ENCODE measurements around the gene ABHD6. TPM values are rescaled to one million over a fixed set of nuclear protein-coding genes. Genes with fewer than 3 reads are reported as not detected.

ABHD6 gene
- polyA plus RNA-seq, 1 donor from 2014 or later: 38.9 TPM

DNA sequence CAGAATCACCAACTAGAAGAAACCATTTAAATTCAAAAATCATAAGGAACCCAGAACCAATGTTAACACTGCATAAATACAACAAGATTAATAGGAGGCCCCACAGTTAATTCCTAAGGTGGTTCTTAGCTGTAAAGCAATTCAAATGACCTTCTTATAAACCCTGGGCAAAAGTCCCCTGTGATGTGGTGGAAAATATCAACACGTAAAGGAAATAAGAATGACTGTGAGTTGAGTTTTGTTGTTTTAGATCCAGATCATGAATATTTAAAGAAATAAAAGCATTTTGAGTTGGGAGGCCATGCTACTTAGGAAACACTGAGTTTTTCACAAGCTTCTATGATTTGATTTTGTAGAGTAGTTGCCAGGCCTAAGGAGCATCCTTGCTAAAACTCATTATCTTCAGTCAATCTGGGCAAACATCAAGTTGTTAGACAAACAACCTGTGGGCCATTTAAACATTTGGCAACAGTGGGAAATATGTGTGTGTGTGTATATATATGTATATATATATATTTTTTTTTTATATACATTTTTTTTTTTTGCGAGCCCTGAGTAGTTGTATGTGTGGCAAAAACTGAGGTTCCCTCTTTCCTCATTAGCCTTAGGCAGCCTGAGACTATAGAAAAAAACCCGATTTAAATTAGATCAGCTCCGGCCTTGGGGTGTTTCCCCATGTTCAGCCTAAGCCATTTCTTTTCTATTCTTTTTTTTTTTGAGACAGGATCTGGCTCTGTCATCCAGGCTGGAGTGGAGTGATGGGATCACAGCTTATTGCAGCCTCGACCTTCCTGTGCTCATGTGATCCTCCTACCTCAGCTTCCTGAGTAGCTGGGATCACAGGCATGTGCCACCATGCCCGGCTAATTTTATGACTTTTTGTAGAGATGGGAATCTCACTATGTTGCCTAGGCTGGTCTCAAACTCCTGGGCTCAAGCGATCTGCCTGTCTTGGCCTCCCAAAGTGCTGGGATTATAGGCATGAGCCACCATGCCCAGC, 87.1 kb downstream of the ABHD6 start:
- H3K9me3 ChIP-seq (ENCODE audit: low read length): no peaks in the 10 kb centered on the region
- H3K27ac ChIP-seq (ENCODE audit: low read length): peak overlapping the region; percentile 83
- TF ChIP-seq MXI1 (conservative IDR thresholded peaks at IDR 0.05; ENCODE audit: poor library complexity, severe bottlenecking) (no peak), EZH2 (IDR thresholded peaks at IDR 0.05; ENCODE audit: borderline replicate concordance, insufficient read depth, low read length, poor library complexity, severe bottlenecking) (no peak), EP300 (conservative IDR thresholded peaks at IDR 0.05; ENCODE audit: poor library complexity, severe bottlenecking) (no peak), RAD21 (conservative IDR thresholded peaks at IDR 0.05) (no peak), POLR2AphosphoS5 (IDR thresholded peaks at IDR 0.05) (no peak), TAF1 (IDR thresholded peaks at IDR 0.05; ENCODE audit: low read depth) (no peak), SMC3 (conservative IDR thresholded peaks at IDR 0.05; ENCODE audit: poor library complexity) (no peak)
- TF ChIP-seq, protein P1, sequence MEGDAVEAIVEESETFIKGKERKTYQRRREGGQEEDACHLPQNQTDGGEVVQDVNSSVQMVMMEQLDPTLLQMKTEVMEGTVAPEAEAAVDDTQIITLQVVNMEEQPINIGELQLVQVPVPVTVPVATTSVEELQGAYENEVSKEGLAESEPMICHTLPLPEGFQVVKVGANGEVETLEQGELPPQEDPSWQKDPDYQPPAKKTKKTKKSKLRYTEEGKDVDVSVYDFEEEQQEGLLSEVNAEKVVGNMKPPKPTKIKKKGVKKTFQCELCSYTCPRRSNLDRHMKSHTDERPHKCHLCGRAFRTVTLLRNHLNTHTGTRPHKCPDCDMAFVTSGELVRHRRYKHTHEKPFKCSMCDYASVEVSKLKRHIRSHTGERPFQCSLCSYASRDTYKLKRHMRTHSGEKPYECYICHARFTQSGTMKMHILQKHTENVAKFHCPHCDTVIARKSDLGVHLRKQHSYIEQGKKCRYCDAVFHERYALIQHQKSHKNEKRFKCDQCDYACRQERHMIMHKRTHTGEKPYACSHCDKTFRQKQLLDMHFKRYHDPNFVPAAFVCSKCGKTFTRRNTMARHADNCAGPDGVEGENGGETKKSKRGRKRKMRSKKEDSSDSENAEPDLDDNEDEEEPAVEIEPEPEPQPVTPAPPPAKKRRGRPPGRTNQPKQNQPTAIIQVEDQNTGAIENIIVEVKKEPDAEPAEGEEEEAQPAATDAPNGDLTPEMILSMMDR (IDR thresholded peaks at IDR 0.05; ENCODE audit: poor library complexity, severe bottlenecking): no peak
- H2AFZ ChIP-seq (ENCODE audit: low read depth, low read length): no peak overlapping the region
- H3K9ac ChIP-seq (ENCODE audit: low read length): peak overlapping the region; percentile 8
- no peaks in the 10 kb centered on the region for H3F3A ChIP-seq (ENCODE audit: insufficient read depth, low read length, poor library complexity, severe bottlenecking)
- H3K79me2 ChIP-seq (replicated peaks; ENCODE audit: insufficient read depth, low read length): no peaks in the 10 kb centered on the region
- H3K4me2 ChIP-seq (ENCODE audit: low read length): peak overlapping the region; percentile 25
- no peaks in the 10 kb centered on the region for H3K9me2 ChIP-seq (ENCODE audit: insufficient read depth, low read length)
- no peaks in the 10 kb centered on the region for H4K20me1 ChIP-seq (ENCODE audit: insufficient read depth)
- no peaks in the 10 kb centered on the region for H3K27me3 ChIP-seq (ENCODE audit: insufficient read depth, low read depth, low read length)
- peak overlapping the region; percentile 8 for H3K4me3 ChIP-seq (ENCODE audit: low read length)
- H3K36me3 ChIP-seq (ENCODE audit: insufficient read depth, low read length): no peaks in the 10 kb centered on the region

DNA sequence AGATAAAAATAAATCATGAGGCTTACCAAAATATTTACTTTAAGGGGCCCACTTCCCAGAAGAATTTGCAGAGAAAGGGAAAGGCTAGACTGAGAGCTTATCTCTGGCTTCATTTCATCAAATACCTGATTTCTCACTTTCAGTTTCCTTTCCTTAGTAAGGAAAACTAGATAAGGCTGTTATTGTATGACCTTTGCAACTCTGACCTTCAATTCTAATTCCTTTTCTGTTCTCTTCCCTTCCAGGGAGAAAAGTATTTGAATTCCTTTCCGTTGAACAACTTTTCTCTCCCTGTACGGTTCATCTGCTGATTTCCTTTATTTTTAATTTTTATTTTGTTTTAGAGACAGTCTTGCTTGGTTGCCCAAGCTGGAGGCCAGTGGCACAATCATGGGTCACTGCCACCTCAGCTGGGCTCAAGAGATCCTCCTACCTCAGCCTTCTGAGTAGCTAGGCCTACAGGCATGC, 88.0 kb downstream of the ABHD6 start:
- no peak overlapping the region for H3K4me3 ChIP-seq (ENCODE audit: low read length)
- no peak overlapping the region for H2AFZ ChIP-seq (ENCODE audit: low read depth, low read length)
- H3K9me2 ChIP-seq (ENCODE audit: insufficient read depth, low read length): no peaks in the 10 kb centered on the region
- no peaks in the 10 kb centered on the region for H4K20me1 ChIP-seq (ENCODE audit: insufficient read depth)
- TF ChIP-seq, protein P1 (IDR thresholded peaks at IDR 0.05; ENCODE audit: poor library complexity, severe bottlenecking): no peak
- TF ChIP-seq MXI1 (conservative IDR thresholded peaks at IDR 0.05; ENCODE audit: poor library complexity, severe bottlenecking): no peak
- no peak for TF ChIP-seq TAF1 (IDR thresholded peaks at IDR 0.05; ENCODE audit: low read depth)
- no peak for TF ChIP-seq POLR2AphosphoS5 (IDR thresholded peaks at IDR 0.05)
- no peak for TF ChIP-seq RAD21 (conservative IDR thresholded peaks at IDR 0.05)
- no peak for TF ChIP-seq EZH2 (IDR thresholded peaks at IDR 0.05; ENCODE audit: borderline replicate concordance, insufficient read depth, low read length, poor library complexity, severe bottlenecking)
- TF ChIP-seq EP300 (conservative IDR thresholded peaks at IDR 0.05; ENCODE audit: poor library complexity, severe bottlenecking): no peak
- no peak for TF ChIP-seq SMC3 (conservative IDR thresholded peaks at IDR 0.05; ENCODE audit: poor library complexity)
- TF ChIP-seq, protein P2, sequence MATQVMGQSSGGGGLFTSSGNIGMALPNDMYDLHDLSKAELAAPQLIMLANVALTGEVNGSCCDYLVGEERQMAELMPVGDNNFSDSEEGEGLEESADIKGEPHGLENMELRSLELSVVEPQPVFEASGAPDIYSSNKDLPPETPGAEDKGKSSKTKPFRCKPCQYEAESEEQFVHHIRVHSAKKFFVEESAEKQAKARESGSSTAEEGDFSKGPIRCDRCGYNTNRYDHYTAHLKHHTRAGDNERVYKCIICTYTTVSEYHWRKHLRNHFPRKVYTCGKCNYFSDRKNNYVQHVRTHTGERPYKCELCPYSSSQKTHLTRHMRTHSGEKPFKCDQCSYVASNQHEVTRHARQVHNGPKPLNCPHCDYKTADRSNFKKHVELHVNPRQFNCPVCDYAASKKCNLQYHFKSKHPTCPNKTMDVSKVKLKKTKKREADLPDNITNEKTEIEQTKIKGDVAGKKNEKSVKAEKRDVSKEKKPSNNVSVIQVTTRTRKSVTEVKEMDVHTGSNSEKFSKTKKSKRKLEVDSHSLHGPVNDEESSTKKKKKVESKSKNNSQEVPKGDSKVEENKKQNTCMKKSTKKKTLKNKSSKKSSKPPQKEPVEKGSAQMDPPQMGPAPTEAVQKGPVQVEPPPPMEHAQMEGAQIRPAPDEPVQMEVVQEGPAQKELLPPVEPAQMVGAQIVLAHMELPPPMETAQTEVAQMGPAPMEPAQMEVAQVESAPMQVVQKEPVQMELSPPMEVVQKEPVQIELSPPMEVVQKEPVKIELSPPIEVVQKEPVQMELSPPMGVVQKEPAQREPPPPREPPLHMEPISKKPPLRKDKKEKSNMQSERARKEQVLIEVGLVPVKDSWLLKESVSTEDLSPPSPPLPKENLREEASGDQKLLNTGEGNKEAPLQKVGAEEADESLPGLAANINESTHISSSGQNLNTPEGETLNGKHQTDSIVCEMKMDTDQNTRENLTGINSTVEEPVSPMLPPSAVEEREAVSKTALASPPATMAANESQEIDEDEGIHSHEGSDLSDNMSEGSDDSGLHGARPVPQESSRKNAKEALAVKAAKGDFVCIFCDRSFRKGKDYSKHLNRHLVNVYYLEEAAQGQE (IDR thresholded peaks at IDR 0.05; ENCODE audit: borderline replicate concordance): no peak
- H3F3A ChIP-seq (ENCODE audit: insufficient read depth, low read length, poor library complexity, severe bottlenecking): no peaks in the 10 kb centered on the region
- H3K27me3 ChIP-seq (ENCODE audit: insufficient read depth, low read depth, low read length): no peaks in the 10 kb centered on the region
- H3K4me2 ChIP-seq (ENCODE audit: low read length): no peak overlapping the region
- peak overlapping the region; percentile 83 for H3K27ac ChIP-seq (ENCODE audit: low read length)
- no peaks in the 10 kb centered on the region for H3K36me3 ChIP-seq (ENCODE audit: insufficient read depth, low read length)
- H3K79me2 ChIP-seq (replicated peaks; ENCODE audit: insufficient read depth, low read length): no peaks in the 10 kb centered on the region
- no peaks in the 10 kb centered on the region for H3K9me3 ChIP-seq (ENCODE audit: low read length)
- no peak overlapping the region for H3K9ac ChIP-seq (ENCODE audit: low read length)

Measured in neural cell (in vitro differentiated cells).